ENCODE results near the gene SLC16A3.

DNA sequence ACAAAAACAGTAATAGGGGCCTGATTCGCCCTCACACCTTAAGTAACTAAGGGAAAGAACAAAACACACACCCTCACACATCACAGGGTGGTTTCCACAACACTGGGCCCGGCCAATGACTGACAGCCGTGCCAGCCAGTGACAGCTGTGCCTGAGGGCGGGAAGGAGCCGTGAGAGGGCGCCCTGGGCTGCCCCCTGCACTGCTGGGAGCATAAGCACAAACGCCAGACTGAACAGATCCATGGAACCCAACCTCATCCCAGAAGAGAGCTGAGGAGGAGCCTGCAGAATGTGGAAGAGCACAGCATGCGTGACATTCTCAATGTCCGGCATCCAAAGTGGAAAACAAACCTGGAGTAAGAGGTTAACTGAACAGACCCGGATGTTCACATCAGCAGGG lies 28.6 kb downstream of the SLC16A3 start:
- TF ChIP-seq NCOA4 (IDR thresholded peaks at IDR 0.05; ENCODE audit: partially characterized antibody) (no peak), POLR2G (IDR thresholded peaks at IDR 0.05; ENCODE audit: low read depth, low read length) (no peak), MTA3 (IDR thresholded peaks at IDR 0.05; ENCODE audit: borderline replicate concordance) (no peak)
- TF ChIP-seq, protein P1, sequence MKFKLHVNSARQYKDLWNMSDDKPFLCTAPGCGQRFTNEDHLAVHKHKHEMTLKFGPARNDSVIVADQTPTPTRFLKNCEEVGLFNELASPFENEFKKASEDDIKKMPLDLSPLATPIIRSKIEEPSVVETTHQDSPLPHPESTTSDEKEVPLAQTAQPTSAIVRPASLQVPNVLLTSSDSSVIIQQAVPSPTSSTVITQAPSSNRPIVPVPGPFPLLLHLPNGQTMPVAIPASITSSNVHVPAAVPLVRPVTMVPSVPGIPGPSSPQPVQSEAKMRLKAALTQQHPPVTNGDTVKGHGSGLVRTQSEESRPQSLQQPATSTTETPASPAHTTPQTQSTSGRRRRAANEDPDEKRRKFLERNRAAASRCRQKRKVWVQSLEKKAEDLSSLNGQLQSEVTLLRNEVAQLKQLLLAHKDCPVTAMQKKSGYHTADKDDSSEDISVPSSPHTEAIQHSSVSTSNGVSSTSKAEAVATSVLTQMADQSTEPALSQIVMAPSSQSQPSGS (CRISPR knock-in tag; IDR thresholded peaks at IDR 0.05), result no peak
